BJ (cell line): ENCODE results near the gene PHACTR3. TPM values are rescaled to one million over a fixed set of nuclear protein-coding genes. Genes with fewer than 3 reads are reported as not detected.

Experiments
- CTCF ChIA-PET: fragments of 350-600 bp; formaldehyde crosslinking; extraction: SDS; loops from one replicate; lab custom pipeline; 2021; ENCODE audit warnings: antibody characterized with exemption, inconsistent platforms; lab: Yijun Ruan, JAX
- POLR2A ChIA-PET: fragments of 300-600 bp; sonication (Branson Sonifier 250); formaldehyde crosslinking; extraction: SDS; loops from one replicate; lab custom pipeline; 2021; ENCODE audit warnings: antibody characterized with exemption; lab: Charles Lee
- DNase-seq: peaks from one replicate; pipeline ENCODE4 v3.0.0-alpha.2; 2011; ENCODE audit warnings: low read depth
- H3K27me3 ChIP-seq: 2 replicates; pipeline ENCODE4 v1.6.0; 2011; ENCODE audit warnings: low read length; ENCODE audit not compliant: control insufficient read depth, insufficient read depth
- H3K36me3 ChIP-seq: 2 replicates; pipeline ENCODE4 v1.5.1; 2011; ENCODE audit warnings: low read length; ENCODE audit not compliant: control insufficient read depth, insufficient read depth
- H3K4me3 ChIP-seq: 2 replicates; pipeline ENCODE4 v1.5.1; 2011; ENCODE audit warnings: low read depth, mild to moderate bottlenecking, control low read depth, low read length
- CTCF ChIP-seq: IDR thresholded peaks from 2 replicates; pipeline ENCODE4 v1.5.1; 2011; ENCODE audit warnings: low read depth, mild to moderate bottlenecking, control low read depth, inconsistent platforms, low read length, moderate library complexity; ENCODE audit not compliant: insufficient read depth
- polyA plus RNA-seq: library from polyadenylated mRNA; depleted of rRNA; stranded (reverse); fragments of >200 nt; gene quantifications from 2 replicates; pipeline ENCODE4 v1.2.3, GENCODE V29; 2011

Gene PHACTR3
- polyA plus RNA-seq, 1 experiment, result not detected

- POLR2A ChIA-PET, result no interaction called here
These were observed 21.0 kb downstream of the PHACTR3 start for GRCh38 chr20:59625214-59625922.

GRCh38 chr20:59627298-59627697, 23.0 kb downstream of the PHACTR3 start:
- TF ChIP-seq CTCF, result no peak
- Histone ChIP-seq H3K27me3 (no peaks in the 10 kb centered on the region), H3K4me3 (no peak overlapping the region), H3K36me3 (no peaks in the 10 kb centered on the region)
- POLR2A ChIA-PET, result no interaction called here
- CTCF ChIA-PET, result no interaction called here
- DNase-seq, result no peak

More at GRCh38 chr20:59625214-59625922, 21.0 kb downstream of the PHACTR3 start:
- no peak for DNase-seq
- no peaks in the 10 kb centered on the region for H3K36me3 ChIP-seq
- no peaks in the 10 kb centered on the region for H3K27me3 ChIP-seq
- no peak for TF ChIP-seq CTCF
- H3K4me3 ChIP-seq, result no peak overlapping the region
- CTCF ChIA-PET, result no interaction called here

GRCh38 chr20:59628171-59628570, 23.8 kb downstream of the PHACTR3 start:
- ChIA-PET CTCF (interaction anchor here (0.8 to 1.7 kb wide), 2 partner anchors 30 to 56 kb away, joined by 3 to 4 read pairs; no protein-coding TSS in a partner anchor), POLR2A (no interaction called here)

DNA sequence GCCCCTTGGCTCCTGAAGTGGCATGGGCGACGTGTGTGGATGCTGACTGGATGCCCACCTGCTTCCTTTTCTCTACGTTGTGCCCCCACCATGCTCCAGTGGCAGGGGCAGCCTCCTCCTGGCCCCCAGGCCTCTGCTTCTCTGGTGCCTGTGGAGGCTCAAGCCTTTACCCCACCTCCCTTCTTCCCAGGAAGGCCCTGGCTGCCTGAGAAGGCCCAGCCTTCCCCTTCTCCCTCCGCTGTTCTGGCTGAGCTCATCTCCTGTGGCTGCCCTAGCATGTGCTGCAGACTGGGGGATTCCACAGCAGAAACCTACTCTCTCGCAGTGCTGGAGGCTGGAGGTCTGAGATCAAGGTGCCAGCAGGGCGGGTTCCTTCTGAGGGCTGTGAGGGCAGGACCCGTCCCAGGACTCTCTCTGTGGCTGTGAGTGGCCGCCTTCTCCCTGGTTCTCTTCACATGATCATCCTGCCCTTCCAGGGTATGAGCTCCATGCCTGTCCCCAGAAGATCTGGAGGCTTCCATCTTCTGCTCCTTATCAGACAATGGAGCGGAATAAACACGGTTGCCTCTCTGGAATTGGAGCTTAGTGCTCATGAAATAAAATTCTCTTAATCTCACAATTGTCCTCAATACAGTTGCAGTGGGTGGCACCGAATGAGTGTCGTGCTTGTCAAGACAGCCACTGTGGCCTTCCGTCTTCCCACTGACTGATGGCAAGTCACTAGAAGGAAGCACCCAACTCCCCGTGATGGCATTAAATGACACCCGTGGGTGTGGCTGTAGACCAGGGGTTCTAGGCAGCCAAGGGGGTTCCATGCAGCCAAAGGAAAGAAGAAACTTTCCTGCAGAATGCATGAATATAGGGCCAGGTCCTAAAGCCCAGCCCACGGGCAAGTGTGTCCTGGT, 25.1 kb downstream of the PHACTR3 start:
- no peaks in the 10 kb centered on the region for H3K36me3 ChIP-seq
- H3K27me3 ChIP-seq, result no peaks in the 10 kb centered on the region
- no peak overlapping the region for H3K4me3 ChIP-seq
- no peak for DNase-seq
- ChIA-PET CTCF (interaction anchor here (1.7 kb wide), 1 partner anchor 31 kb away, joined by 4 read pairs; no protein-coding TSS in a partner anchor), POLR2A (no interaction called here)
- TF ChIP-seq CTCF, result no peak

More at GRCh38 chr20:59628171-59628570, 23.8 kb downstream of the PHACTR3 start:
- no peaks in the 10 kb centered on the region for H3K36me3 ChIP-seq
- H3K4me3 ChIP-seq, result no peak overlapping the region
- no peaks in the 10 kb centered on the region for H3K27me3 ChIP-seq
- TF ChIP-seq CTCF, result no peak
- DNase-seq, result no peak

GRCh38 chr20:59630526-59630925, 26.2 kb downstream of the PHACTR3 start:
- no peaks in the 10 kb centered on the region for H3K27me3 ChIP-seq
- POLR2A ChIA-PET, result no interaction called here
- DNase-seq, result no peak
- CTCF ChIA-PET, result no interaction called here
- no peak overlapping the region for H3K4me3 ChIP-seq
- TF ChIP-seq CTCF, result no peak
- H3K36me3 ChIP-seq, result no peaks in the 10 kb centered on the region
